Neural progenitor cell (in vitro differentiated cells): ENCODE data around the gene GIT2. TPM values are rescaled to one million over a fixed set of nuclear protein-coding genes. Genes with fewer than 3 reads are reported as not detected.

Source experiments
- DNase-seq: peaks from one replicate; pipeline ENCODE4 v3.0.0-alpha.2; 2016; ENCODE audit warnings: low spot score
- H2AFZ ChIP-seq: fragments of 200-600 bp; sonication (generic); replicated peaks from 2 replicates; pipeline ENCODE4 v1.6.1; 2016; ENCODE audit warnings: antibody characterized with exemption
- H3F3A ChIP-seq: fragments of 200-600 bp; sonication (generic); 2 replicates; pipeline ENCODE4 v1.6.1; 2016; ENCODE audit warnings: antibody characterized with exemption, low read depth
- H3K27ac ChIP-seq: fragments of 200-600 bp; sonication (generic); 2 replicates; pipeline ENCODE4 v1.5.1; 2016; ENCODE audit warnings: mild to moderate bottlenecking
- H3K27me3 ChIP-seq: fragments of 200-600 bp; sonication (generic); 2 replicates; pipeline ENCODE4 v1.6.1; 2016; ENCODE audit warnings: mild to moderate bottlenecking, moderate library complexity
- H3K36me3 ChIP-seq: fragments of 200-600 bp; sonication (generic); 2 replicates; pipeline ENCODE4 v1.5.1; 2016
- H3K4me1 ChIP-seq: fragments of 200-600 bp; sonication (generic); 2 replicates; pipeline ENCODE4 v1.6.1; 2016; ENCODE audit warnings: mixed run types
- H3K4me2 ChIP-seq: fragments of 200-600 bp; sonication (generic); 2 replicates; pipeline ENCODE4 v1.6.1; 2016
- H3K4me3 ChIP-seq: fragments of 200-600 bp; sonication (generic); 2 replicates; pipeline ENCODE4 v1.5.1; 2016
- H3K79me2 ChIP-seq: fragments of 200-600 bp; sonication (generic); 2 replicates; pipeline ENCODE4 v1.6.1; 2016; ENCODE audit warnings: low read depth
- H3K9ac ChIP-seq: fragments of 200-600 bp; sonication (generic); 2 replicates; pipeline ENCODE4 v1.6.1; 2016
- H3K9me3 ChIP-seq: fragments of 200-600 bp; sonication (generic); 2 replicates; pipeline ENCODE4 v1.5.1; 2016; ENCODE audit warnings: low read depth
- H4K20me1 ChIP-seq: fragments of 200-600 bp; sonication (generic); 2 replicates; pipeline ENCODE4 v1.6.1; 2016; ENCODE audit warnings: low read depth
- H3K27ac Mint-ChIP-seq: 3 replicates; pipeline ENCODE4 v1.8.0; 2021; ENCODE audit warnings: mixed read lengths
- H3K27me3 Mint-ChIP-seq: 2 replicates; pipeline ENCODE4 v1.8.0; 2022; ENCODE audit warnings: low read depth, mild to moderate bottlenecking, inconsistent platforms, moderate library complexity, mixed read lengths; ENCODE audit not compliant: insufficient read depth
- H3K36me3 Mint-ChIP-seq: 3 replicates; pipeline ENCODE4 v1.8.0; 2021; ENCODE audit warnings: mixed read lengths
- H3K4me1 Mint-ChIP-seq: 3 replicates; pipeline ENCODE4 v1.8.0; 2021; ENCODE audit warnings: mixed read lengths
- H3K4me3 Mint-ChIP-seq: 3 replicates; pipeline ENCODE4 v1.8.0; 2021; ENCODE audit warnings: mild to moderate bottlenecking, moderate library complexity, mixed read lengths
- H3K9me3 Mint-ChIP-seq: 3 replicates; pipeline ENCODE4 v1.8.0; 2020; ENCODE audit warnings: mixed read lengths
- CTCF ChIP-seq: fragments of 200-600 bp; sonication (generic); IDR thresholded peaks from 2 replicates; pipeline ENCODE4 v1.5.1; 2017; ENCODE audit warnings: antibody characterized with exemption, mild to moderate bottlenecking
- EZH2 ChIP-seq: fragments of 200-600 bp; sonication (generic); IDR thresholded peaks from 2 replicates; pipeline ENCODE4 v1.6.1; 2017; ENCODE audit warnings: antibody characterized with exemption, mild to moderate bottlenecking, moderate library complexity
- EZH2phosphoT487 ChIP-seq: fragments of 200-600 bp; sonication (generic); IDR thresholded peaks from 2 replicates; pipeline ENCODE4 v1.6.1; 2017; ENCODE audit warnings: antibody characterized with exemption
- total RNA-seq: library from RNA; depleted of rRNA; stranded (reverse); fragments of >200 nt; gene quantifications from 2 replicates; pipeline ENCODE4 v1.2.3, GENCODE V29; 2015; ENCODE audit warnings: low replicate concordance

Gene GIT2
- total RNA-seq, 1 donor from 2014 or later: 28.5 TPM

GRCh38 chr12:109961201-109961600 is 35.0 kb downstream of the GIT2 start:
- Histone ChIP-seq H3F3A (no peaks in the 10 kb centered on the region), H3K9ac (no peak overlapping the region), H3K4me3 (no peak overlapping the region), H4K20me1 (no peaks in the 10 kb centered on the region), H3K79me2 (no peaks in the 10 kb centered on the region), H3K4me1 (no peaks in the 10 kb centered on the region), H3K27me3 (no peaks in the 10 kb centered on the region), H3K27ac (no peak overlapping the region), H3K36me3 (no peaks in the 10 kb centered on the region), H3K9me3 (no peaks in the 10 kb centered on the region), H3K4me2 (no peak overlapping the region), H2AFZ (no peak overlapping the region)
- H3K4me1 Mint-ChIP-seq: no peaks in the 10 kb centered on the region
- no peaks in the 10 kb centered on the region for H3K27me3 Mint-ChIP-seq
- no peaks in the 10 kb centered on the region for H3K9me3 Mint-ChIP-seq
- H3K4me3 Mint-ChIP-seq: no peak overlapping the region
- no peak for DNase-seq
- TF ChIP-seq CTCF: no peak
- TF ChIP-seq EZH2: no peak
- TF ChIP-seq EZH2phosphoT487: no peak
- peaks cover 30% of the 10 kb centered on the region for H3K36me3 Mint-ChIP-seq
- no peak overlapping the region for H3K27ac Mint-ChIP-seq

GRCh38 chr12:109959411-109960093 is 36.6 kb downstream of the GIT2 start:
- no peaks in the 10 kb centered on the region for H3K27me3 Mint-ChIP-seq
- H3K27me3 ChIP-seq: no peaks in the 10 kb centered on the region
- no peaks in the 10 kb centered on the region for H3F3A ChIP-seq
- H3K4me3 ChIP-seq: no peak overlapping the region
- H3K9me3 Mint-ChIP-seq: no peaks in the 10 kb centered on the region
- H3K9ac ChIP-seq: no peak overlapping the region
- no peaks in the 10 kb centered on the region for H3K4me1 ChIP-seq
- no peak for TF ChIP-seq EZH2
- TF ChIP-seq EZH2phosphoT487: no peak
- TF ChIP-seq CTCF: no peak
- H3K9me3 ChIP-seq: no peaks in the 10 kb centered on the region
- no peak overlapping the region for H3K4me3 Mint-ChIP-seq
- H3K27ac Mint-ChIP-seq: no peak overlapping the region
- H3K4me2 ChIP-seq: no peak overlapping the region
- DNase-seq: no peak
- H3K36me3 ChIP-seq: no peaks in the 10 kb centered on the region
- H4K20me1 ChIP-seq: no peaks in the 10 kb centered on the region
- H2AFZ ChIP-seq: no peak overlapping the region
- no peak overlapping the region for H3K27ac ChIP-seq
- no peaks in the 10 kb centered on the region for H3K4me1 Mint-ChIP-seq
- no peaks in the 10 kb centered on the region for H3K79me2 ChIP-seq
- peaks cover 25% of the 10 kb centered on the region for H3K36me3 Mint-ChIP-seq

- TF ChIP-seq CTCF (no peak), EZH2 (no peak), EZH2phosphoT487 (no peak)
- no peaks in the 10 kb centered on the region for H3K4me1 Mint-ChIP-seq
- peaks cover 25% of the 10 kb centered on the region for H3K36me3 Mint-ChIP-seq
- Histone ChIP-seq H3K27ac (no peak overlapping the region), H4K20me1 (no peaks in the 10 kb centered on the region), H3K36me3 (no peaks in the 10 kb centered on the region), H3K4me3 (no peak overlapping the region), H3K9me3 (no peaks in the 10 kb centered on the region), H3K27me3 (no peaks in the 10 kb centered on the region), H2AFZ (no peak overlapping the region), H3K79me2 (no peaks in the 10 kb centered on the region), H3F3A (no peaks in the 10 kb centered on the region), H3K4me2 (no peak overlapping the region), H3K4me1 (no peaks in the 10 kb centered on the region), H3K9ac (no peak overlapping the region)
- H3K9me3 Mint-ChIP-seq: no peaks in the 10 kb centered on the region
- no peak overlapping the region for H3K4me3 Mint-ChIP-seq
- no peak overlapping the region for H3K27ac Mint-ChIP-seq
- no peak for DNase-seq
- no peaks in the 10 kb centered on the region for H3K27me3 Mint-ChIP-seq
Observed at GRCh38 chr12:109958374-109958773, 37.8 kb downstream of the GIT2 start.
